Lower leg skin (tissue), 3 donors: ENCODE results near the gene HAX1.

Experiments used
- POLR2A ChIP-seq, 2 donors: fragments of 450-650 bp; IDR thresholded peaks; one replicate each; pipeline ENCODE4 v1.6.1; 2016 to 2017; ENCODE audit warnings: antibody characterized with exemption in 2 of 2, mild to moderate bottlenecking in 1 of 2, moderate library complexity in 1 of 2
- TF ChIP-seq, protein P1 (sequence below), 3 donors: fragments of 450-650 bp; IDR thresholded peaks; one replicate each; pipeline ENCODE4 v1.5.1; 2016; ENCODE audit warnings: antibody characterized with exemption in 3 of 3, mild to moderate bottlenecking in 3 of 3, moderate library complexity in 2 of 3

DNA sequence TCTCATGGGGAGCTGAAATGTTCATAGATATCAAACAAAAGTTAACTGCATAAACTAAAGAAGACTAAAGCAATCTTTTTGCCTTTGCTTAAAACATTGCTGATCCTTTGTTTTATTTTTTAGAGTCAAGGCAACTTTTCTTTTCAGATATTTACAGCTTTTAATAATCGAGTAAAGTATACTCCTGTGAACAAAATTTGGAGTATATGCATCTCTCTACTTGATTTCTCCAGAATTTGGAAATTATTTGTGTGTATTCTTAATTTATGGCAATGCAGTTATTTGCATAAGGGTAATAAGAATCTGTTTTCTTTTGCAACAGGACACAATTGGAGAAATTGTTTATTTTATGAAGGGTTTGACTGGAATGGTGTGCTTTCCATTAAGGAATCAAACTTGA is 44.3 kb downstream of the HAX1 start:
- TF ChIP-seq, protein P1, sequence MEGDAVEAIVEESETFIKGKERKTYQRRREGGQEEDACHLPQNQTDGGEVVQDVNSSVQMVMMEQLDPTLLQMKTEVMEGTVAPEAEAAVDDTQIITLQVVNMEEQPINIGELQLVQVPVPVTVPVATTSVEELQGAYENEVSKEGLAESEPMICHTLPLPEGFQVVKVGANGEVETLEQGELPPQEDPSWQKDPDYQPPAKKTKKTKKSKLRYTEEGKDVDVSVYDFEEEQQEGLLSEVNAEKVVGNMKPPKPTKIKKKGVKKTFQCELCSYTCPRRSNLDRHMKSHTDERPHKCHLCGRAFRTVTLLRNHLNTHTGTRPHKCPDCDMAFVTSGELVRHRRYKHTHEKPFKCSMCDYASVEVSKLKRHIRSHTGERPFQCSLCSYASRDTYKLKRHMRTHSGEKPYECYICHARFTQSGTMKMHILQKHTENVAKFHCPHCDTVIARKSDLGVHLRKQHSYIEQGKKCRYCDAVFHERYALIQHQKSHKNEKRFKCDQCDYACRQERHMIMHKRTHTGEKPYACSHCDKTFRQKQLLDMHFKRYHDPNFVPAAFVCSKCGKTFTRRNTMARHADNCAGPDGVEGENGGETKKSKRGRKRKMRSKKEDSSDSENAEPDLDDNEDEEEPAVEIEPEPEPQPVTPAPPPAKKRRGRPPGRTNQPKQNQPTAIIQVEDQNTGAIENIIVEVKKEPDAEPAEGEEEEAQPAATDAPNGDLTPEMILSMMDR (IDR thresholded peaks at IDR 0.05) = no peak
- no peak for TF ChIP-seq POLR2A (IDR thresholded peaks at IDR 0.05)
